ENCODE measurements around the gene KIAA1614.
"Not testable (repeated sequence)": the region's sequence is repeated elsewhere in the genome, so short reads cannot be mapped to it uniquely, and the experiment has no call there.

The KIAA1614 gene

GRCh38 chr1:180954801-180955165 is 42.1 kb downstream of the KIAA1614 start:
- H3K36me3 ChIP-seq, result peaks cover 0 to 13% (median 9%) of the 10 kb centered on the region in 3 donors
- no peaks in the 10 kb centered on the region for H3K27me3 ChIP-seq
- DNase-seq, result no peak
- no peak for TF ChIP-seq CTCF (IDR thresholded peaks at IDR 0.05)
- peak overlapping the region; percentile 53 to 74 for H3K4me3 ChIP-seq
- H3K4me1 ChIP-seq, result peaks cover 0 to 39% (median 18%) of the 10 kb centered on the region in 4 donors
- H3K9me3 ChIP-seq, result no peaks in the 10 kb centered on the region
- peak overlapping the region; percentile 46 to 65 for H3K27ac ChIP-seq
- intact Hi-C loops (cut with DNase I; ENCODE audit: low total_unique reads), result no loop called here

GRCh38 chr1:180956028-180956640 is 43.4 kb downstream of the KIAA1614 start:
- DNase-seq, result no peak
- no peaks in the 10 kb centered on the region for H3K9me3 ChIP-seq
- peaks cover 0 to 13% (median 0%) of the 10 kb centered on the region in 3 donors for H3K36me3 ChIP-seq
- H3K4me3 ChIP-seq, result no peak overlapping the region
- peaks cover 0 to 34% (median 18%) of the 10 kb centered on the region in 4 donors for H3K4me1 ChIP-seq
- TF ChIP-seq CTCF (IDR thresholded peaks at IDR 0.05), result no peak
- H3K27me3 ChIP-seq, result no peaks in the 10 kb centered on the region
- intact Hi-C loops (cut with DNase I; ENCODE audit: low total_unique reads), result no loop called here
- H3K27ac ChIP-seq, result no peak overlapping the region

GRCh38 chr1:180959620-180960019 is 46.9 kb downstream of the KIAA1614 start:
- H3K27ac ChIP-seq; intact Hi-C loops (cut with DNase I; ENCODE audit: low total_unique reads); H3K4me3 ChIP-seq; DNase-seq; H3K27me3 ChIP-seq; H3K9me3 ChIP-seq: not testable (repeated sequence)
- H3K36me3 ChIP-seq, result peaks cover 0 to 13% (median 0%) of the 10 kb centered on the region in 3 donors
- H3K4me1 ChIP-seq, result peaks cover 0 to 20% (median 5%) of the 10 kb centered on the region in 4 donors

- Histone ChIP-seq H3K36me3 (peaks cover 0 to 13% (median 0%) of the 10 kb centered on the region in 3 donors), H3K4me1 (peaks cover 0 to 11% (median 3%) of the 10 kb centered on the region in 4 donors), H3K27ac (no peak overlapping the region), H3K4me3 (no peak overlapping the region), H3K27me3 (no peaks in the 10 kb centered on the region), H3K9me3 (no peaks in the 10 kb centered on the region)
- intact Hi-C loops (cut with DNase I; ENCODE audit: low total_unique reads), result no loop called here
- DNase-seq, result no peak
- TF ChIP-seq CTCF (IDR thresholded peaks at IDR 0.05), result no peak
These were observed 48.9 kb downstream of the KIAA1614 start for GRCh38 chr1:180961622-180962021.

GRCh38 chr1:180962178-180962577 is 49.5 kb downstream of the KIAA1614 start:
- no peaks in the 10 kb centered on the region for H3K9me3 ChIP-seq
- H3K27ac ChIP-seq, result no peak overlapping the region
- DNase-seq, result no peak
- H3K4me1 ChIP-seq, result peaks cover 0 to 11% (median 3%) of the 10 kb centered on the region in 4 donors
- H3K36me3 ChIP-seq, result peaks cover 0 to 19% (median under 1%) of the 10 kb centered on the region in 3 donors
- intact Hi-C loops (cut with DNase I; ENCODE audit: low total_unique reads), result no loop called here
- H3K27me3 ChIP-seq, result no peaks in the 10 kb centered on the region
- no peak overlapping the region for H3K4me3 ChIP-seq
- TF ChIP-seq CTCF (IDR thresholded peaks at IDR 0.05), result no peak

- DNase-seq, result no peak
- TF ChIP-seq CTCF (IDR thresholded peaks at IDR 0.05), result no peak
- Histone ChIP-seq H3K4me3 (no peak overlapping the region), H3K4me1 (peaks cover 0 to 11% (median 3%) of the 10 kb centered on the region in 4 donors), H3K36me3 (peaks cover 0 to 22% (median 8%) of the 10 kb centered on the region in 3 donors), H3K27ac (no peak overlapping the region), H3K9me3 (no peaks in the 10 kb centered on the region), H3K27me3 (no peaks in the 10 kb centered on the region)
- intact Hi-C loops (cut with DNase I; ENCODE audit: low total_unique reads), result no loop called here
These were observed 51.4 kb downstream of the KIAA1614 start for GRCh38 chr1:180964056-180964455.

All from tibial artery (tissue), 4 donors.